GM23248 (cell line): ENCODE results near the gene KCNJ12.

ENCODE experiments used
- EZH2 ChIP-seq: fragments of 200-600 bp; sonication (generic); IDR thresholded peaks from 2 replicates; pipeline ENCODE4 v1.6.1; 2018; ENCODE audit warnings: antibody characterized with exemption, mild to moderate bottlenecking; ENCODE audit not compliant: insufficient read depth, poor library complexity, severe bottlenecking
- EZH2phosphoT487 ChIP-seq: fragments of 200-600 bp; sonication (generic); IDR thresholded peaks from 2 replicates; pipeline ENCODE4 v1.6.1; 2018; ENCODE audit warnings: antibody characterized with exemption, moderate library complexity, mild to moderate bottlenecking, low read depth; ENCODE audit not compliant: insufficient read depth

DNA sequence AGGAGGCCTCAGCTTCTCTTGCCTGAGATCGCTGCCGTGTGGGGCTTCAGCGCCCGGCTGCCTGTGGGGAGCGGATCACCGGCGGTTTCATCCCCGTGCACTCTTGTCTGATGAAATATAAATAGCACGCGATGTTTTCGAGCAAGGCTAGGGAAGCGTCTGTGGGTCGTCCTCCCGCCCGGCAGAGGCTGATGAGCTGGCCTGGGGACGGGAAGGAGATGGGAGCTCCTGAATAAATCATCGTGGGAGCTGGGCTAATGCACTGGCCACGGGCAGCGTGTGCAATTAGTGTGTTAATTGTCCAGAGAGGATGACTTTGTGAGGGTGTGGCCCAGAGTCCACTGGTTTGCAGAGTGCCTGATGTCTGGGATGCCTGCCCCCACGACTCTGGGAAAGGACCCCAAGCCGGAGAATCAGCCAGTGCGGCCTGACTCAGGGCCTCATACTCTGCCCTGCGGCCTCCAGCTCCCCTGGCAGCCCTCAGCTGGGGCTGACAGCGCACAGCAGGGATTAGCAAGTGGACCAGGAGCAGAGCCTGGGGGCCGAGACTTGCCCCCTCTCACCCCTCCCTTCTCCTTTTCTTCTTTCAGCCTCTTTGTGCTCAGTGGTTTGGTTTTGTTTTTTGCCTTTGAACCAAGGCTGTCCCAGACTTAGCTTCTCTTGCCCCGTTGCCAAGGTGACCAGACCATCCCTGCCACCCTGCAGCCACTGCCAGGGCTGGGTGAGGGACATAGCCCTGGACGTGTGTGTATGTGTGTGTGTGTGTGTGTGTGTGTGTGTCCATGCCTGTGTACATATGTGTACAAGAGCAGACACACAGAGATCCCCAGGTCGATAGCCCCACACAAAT is 21.4 kb downstream of the KCNJ12 start:
- no peak for TF ChIP-seq EZH2
- no peak for TF ChIP-seq EZH2phosphoT487
